ENCODE results near the gene FNDC3B.

FNDC3B gene

DNA sequence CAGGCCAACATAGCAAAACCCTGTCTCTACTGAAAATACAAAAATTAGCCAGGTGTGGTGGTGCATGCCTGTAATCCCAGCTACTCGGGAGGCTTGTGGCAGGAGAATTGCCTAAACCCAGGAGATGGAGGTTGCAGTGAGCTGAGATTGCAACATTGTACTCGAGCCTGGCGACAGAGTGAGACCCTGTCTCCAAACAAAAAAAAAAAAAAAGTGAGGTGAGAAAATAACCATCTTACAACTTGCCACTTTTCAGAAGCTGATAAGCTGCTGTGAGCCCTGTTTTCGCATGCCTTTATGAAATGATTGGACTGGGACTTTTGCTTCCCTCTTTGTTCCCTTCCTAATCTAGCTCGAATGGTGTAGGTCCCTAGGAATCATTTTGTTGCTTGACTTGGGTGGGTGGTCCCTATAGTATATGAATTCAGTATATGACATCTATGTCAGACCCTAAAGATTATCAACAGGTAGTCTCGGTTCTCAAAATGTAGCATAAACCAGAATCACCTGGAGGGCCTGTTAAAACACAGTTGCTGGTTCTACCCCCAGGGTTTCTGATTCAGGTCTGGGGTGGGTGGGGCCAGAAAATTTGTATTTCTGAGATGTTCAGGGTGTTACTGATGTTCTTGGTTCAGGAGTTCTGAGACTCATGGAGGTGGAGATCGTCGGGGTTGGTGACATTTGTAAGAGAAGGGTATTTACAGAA, 107.9 kb downstream of the FNDC3B start:
- no peak for DNase-seq (ENCODE audit: extremely low read depth in 1 of 2, low read depth in 1 of 2)

DNA sequence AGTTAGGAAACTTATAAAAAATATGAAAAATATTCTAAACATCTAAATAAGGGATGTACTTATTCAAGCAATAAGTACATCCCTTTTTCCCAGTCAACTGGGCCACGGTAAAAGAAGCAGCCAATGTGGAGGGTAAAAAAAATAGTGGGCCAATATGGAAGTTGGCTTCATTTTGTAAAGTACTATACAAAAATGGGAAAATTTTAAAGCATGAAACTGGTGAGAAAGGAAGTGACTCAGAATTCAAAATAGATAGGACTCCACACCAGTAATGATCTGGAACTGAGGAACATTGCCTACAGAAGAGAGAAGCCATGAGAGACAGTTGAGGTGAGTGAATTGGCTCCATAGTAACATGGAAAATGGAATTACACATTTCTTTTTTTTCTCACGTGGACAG, 108.9 kb downstream of the FNDC3B start:
- DNase-seq (ENCODE audit: extremely low read depth in 1 of 2, low read depth in 1 of 2): no peak

DNA sequence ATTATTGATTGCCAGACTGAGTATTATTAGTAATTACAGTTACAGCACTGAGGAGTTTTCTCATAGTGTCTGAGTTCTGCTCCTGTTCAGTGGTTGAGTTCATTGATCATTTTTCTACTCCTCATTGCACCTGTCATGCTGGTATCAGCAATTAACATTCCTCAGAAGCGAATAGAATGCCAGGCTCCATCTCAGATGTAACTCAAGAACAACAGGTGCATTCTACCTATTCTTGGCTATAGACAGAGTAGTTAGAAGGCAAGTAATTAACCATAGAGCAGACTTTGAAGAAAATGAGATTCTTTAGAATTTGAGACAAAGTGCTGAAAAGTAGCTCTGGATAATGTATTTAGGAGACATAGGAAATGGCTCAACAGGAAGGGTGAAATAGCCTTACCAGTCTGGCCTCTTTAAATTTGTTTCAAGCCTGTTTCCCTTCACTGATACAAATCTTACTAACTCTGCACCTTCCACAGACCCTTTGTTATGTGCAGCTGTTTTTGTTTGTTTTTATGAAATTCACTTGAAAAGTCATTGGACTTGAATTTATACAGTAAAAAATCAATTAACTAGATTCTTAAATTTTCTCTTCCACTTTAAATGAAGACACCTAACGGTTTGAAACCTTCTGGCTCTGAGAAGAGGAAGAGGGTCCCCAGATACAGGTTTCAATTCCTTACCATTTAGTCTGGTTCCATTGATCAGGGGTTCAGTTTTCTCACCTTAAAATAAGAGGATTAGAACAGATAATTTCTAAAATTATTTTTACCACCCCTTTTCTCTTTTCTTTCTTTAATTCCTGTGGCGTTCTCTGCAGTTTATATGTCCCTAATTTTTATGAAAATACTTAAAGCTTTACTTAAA, 109.6 kb downstream of the FNDC3B start:
- DNase-seq (ENCODE audit: extremely low read depth in 1 of 2, low read depth in 1 of 2): no peak

DNA sequence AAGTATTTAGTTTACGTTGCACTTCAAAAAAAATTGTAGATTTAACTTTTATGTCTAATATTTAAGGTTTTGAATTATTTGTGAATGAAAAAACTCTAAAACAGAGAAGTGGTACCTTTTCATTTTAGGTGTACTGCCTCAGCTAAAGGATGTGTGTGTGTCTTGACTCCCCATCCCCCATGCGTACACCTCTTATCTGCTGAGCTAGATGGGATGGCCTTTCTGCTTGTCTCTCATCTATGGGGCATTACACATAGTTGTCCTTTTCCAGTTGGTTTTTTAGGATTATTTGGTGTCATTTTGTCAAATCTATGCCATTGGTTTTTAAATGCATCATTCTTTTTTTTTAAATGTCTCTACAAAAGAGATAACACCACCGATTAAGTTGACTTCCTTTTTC, 110.9 kb downstream of the FNDC3B start:
- no peak for DNase-seq (ENCODE audit: extremely low read depth in 1 of 2, low read depth in 1 of 2)

DNA sequence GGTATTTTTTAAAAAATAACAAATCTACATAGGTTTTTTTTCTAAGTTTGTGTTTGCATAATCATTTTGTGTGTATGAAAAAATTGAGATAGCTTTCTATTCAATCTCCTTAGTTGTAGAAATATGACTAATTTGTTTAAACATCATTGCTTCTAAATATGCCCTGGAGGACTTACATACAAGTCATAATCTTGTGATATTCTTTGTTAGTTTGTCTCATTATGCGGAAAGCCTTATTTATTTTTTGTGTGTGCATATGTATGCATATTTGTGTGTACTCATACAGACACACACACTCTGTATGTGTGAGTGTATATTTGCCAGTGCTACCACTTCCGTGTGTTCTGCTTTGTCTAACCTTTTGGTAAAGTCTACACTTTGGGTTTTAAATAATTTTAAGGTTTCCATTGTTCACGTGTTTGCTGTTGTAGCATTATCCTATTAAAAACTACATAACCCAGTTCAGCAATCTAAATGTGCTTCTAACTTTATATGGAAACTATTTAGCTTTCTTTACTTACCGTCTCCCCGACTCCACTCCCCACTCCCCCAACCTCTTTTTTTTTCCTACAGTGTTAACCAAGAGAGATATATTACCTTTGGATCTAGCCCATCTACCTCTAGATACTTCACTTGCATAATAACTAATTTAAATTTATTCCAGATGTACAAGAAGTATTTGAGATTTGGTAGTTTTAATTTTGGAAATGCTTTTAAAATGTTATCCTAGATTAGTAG, 111.7 kb downstream of the FNDC3B start:
- DNase-seq (ENCODE audit: extremely low read depth in 1 of 2, low read depth in 1 of 2): no peak

DNA sequence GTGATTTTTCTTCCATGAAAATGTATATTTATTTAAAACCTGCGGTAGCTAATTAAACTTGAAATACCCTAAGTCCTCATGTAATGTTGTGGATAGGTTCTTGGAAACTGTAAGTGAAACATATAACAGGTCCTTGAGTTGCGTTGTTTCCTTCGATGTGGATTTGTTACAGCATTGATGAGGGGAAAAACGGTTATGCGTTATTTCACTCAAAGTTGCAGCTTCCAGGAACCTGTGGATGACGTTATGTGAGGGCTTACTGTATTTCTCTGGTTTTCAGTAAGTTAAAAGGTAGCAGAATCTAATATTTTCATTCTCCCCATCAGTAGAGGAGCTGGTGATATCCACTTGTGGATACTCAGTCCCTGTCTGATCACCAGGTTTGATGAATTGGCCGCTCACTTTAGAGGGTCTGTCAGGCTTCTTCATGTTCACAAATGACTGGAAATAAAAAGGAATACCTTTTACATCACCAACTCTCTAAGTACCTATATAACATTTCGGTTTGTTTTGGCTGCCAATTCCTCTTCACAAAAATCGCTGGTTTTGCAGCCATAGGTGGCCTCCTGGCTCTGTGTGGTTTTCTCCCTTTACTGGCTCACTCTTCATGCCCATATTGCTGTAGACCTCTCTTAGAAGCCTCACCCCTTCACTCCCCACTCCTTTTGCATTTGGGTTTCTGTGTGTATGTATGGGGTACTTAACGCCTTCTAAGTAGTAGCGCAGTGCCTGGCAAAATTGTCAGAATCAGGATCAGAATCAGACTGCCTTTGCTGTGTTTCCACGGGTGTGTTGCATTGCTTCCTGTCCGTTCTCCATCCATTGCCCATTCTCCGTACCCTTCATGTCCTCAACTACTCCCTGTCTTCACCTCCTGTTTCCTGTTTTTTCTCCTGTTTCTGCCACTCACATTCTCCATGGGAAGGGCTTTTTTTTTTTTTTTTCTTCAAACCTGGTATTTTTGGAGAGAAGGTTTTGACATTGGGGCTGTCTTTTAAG, 112.6 kb downstream of the FNDC3B start:
- no peak for DNase-seq (ENCODE audit: extremely low read depth in 1 of 2, low read depth in 1 of 2)

DNA sequence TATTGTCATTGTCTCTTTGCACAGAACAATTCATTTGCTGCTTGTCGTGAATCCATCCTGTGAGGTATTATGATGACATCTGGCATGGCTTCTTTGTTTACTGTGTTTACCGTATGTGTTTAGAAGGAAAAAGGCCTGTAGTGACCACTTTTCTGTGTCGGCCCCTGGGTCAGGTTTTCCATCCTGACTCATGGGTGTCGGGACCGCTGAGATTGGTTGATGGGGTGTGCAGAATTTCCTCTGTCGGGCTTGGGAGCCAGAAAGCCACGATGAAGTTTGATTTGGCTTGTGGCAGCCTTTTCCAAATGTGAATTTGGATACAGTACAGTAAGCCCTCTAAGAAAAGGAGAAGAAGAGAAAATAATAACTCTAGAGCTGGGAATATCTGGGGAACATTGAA, 113.5 kb downstream of the FNDC3B start:
- no peak for DNase-seq (ENCODE audit: extremely low read depth in 1 of 2, low read depth in 1 of 2)

DNA sequence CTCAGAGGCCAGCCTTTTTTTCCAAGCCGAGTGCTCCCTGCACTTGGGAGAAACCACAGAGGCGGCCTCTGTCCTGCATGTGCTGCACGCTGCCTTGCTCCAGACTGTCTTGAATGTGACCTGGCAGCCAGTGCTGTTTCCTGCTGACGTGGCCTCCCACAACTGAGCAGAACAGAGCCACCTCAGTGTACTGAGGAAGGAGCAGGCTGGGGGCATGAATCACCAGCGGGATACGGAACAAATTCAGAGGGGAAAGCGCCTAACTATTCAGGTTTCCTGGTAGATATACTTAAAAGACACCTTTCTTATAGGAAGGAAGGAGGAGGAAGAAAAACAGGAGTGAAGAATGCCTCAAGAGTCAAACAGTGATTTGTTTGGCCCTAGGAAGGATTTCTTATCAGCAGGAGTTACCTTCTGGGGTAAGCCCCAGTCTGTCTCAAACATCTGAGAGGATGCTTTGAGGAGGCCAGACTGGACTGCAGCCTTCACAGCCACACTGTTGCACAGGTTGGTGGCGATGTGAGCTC, 114.0 kb downstream of the FNDC3B start:
- DNase-seq (ENCODE audit: extremely low read depth in 1 of 2, low read depth in 1 of 2): no peak

DNA sequence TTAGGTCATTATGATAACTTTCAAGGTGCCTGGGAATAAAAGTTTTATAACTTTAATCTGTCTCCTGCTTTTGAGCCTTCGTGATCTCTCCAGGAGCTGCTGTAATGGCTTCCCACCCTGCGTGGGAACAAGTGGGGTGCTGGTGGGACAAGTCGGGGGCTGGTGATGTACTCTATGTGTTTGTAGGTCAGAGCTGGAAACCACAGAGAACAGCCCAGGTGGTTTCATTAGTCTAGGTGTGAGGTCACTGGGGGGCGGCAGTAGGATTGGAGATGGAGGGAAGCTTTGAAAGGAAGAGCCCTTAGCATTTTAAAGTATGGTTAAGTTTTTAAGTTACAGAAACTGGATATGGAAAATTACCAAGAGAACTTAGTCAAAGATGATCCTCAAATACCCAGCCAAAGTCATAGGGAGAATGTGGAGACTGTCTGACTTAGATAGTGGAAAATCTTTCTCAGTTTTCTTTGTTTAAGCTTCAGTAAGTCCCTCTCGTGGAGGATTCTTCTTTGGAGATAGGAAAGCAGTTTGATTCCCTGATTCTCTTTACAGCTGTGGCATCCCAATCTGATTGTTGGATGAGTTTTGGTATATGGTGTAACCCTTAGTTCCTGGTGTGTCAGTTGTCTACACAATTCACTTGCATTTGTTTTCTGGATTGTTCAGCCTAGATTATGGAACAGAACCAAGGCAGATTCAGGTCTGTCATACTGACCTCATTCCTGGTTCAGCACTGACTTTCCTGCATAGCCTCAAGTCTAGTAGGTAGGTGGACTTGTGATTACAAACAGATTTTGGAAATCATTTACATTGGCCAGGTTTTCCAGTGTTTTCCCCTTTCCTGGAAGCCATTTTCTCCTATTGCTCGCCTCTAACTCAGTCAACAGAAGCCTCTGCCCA, 115.6 kb downstream of the FNDC3B start:
- no peak for DNase-seq (ENCODE audit: extremely low read depth in 1 of 2, low read depth in 1 of 2)

DNA sequence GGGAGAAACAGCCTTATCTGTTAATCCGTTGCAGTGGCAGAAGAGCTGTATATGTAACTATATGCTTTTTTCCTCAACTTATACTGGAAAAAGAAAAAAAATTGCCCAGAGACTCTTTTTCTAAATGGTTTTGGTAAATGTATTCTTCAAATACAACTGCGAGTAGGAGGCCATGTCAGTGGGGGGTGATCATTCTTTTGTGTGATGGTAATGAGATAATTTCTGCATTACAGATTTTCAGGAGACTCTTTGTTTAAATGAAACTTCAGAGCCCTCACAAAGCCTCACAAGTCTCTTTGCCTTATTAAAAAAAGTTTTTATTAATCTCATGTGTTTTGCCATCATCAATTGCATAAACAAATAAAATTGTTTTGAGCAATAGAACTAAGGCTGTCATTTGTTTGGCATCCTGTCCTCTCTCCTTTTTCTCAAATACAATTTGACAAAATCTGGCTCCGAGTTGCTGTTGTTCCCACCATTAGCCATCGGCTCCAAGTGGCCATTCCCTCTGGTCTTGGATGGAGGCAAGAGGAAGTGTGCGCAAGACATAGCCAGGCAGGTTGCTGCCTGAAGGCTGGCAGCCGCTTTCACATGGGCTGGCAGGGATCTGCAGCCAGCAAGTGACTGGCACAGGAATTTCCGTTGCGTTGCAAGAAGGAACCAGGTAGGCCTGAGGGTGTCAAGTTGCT, 116.7 kb downstream of the FNDC3B start:
- DNase-seq (ENCODE audit: extremely low read depth in 1 of 2, low read depth in 1 of 2): no peak

DNA sequence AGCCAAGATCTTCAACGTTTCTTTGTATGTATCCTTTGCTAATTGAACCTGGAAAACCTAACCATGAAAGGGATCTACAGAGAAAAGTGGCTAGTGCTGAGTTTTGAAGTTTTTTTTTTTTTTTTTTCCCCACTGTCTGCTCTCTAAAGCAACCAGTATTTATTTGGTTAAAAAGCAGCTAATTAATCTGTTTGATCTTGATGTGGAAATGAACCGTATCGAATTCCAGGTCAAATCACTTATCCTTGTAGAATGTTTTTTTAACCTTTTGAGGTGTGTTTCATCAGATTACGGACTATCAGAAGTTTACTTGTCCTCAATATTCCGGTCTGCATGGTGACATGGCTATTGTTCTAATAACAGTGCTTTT, 117.2 kb downstream of the FNDC3B start:
- DNase-seq (ENCODE audit: extremely low read depth in 1 of 2, low read depth in 1 of 2): no peak

DNA sequence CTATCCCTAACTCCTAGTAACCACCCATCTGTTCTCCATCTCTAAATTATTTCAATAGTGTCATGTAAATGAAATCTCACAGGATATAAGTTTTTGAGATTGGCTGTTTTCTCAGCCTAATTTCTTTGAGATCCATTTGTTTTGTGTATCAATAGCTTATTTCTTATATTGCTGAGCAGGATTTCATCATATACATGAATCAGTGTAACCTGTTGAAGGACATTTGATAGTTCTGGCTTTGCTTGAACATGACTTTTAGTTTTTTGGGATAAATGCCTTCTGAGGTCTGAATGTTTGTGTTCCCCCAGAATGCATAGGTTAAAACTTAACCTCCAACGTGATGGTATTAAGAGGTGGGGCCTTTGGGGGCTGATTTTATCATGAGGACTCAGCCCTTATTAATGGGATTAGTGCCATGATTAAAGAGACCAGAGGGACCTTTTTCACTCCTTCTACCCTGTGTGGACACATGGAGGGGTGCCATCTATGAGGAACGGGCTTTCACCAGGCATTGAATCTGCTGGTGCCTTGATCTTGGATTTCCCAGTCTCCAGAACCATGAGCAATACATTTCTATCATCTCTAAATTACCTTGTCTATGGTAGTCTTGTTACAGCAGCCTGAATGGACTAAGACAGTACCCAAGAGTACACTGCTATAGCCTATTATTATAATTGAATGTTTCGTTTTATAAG, 118.3 kb downstream of the FNDC3B start:
- DNase-seq (ENCODE audit: extremely low read depth in 1 of 2, low read depth in 1 of 2): no peak

DNA sequence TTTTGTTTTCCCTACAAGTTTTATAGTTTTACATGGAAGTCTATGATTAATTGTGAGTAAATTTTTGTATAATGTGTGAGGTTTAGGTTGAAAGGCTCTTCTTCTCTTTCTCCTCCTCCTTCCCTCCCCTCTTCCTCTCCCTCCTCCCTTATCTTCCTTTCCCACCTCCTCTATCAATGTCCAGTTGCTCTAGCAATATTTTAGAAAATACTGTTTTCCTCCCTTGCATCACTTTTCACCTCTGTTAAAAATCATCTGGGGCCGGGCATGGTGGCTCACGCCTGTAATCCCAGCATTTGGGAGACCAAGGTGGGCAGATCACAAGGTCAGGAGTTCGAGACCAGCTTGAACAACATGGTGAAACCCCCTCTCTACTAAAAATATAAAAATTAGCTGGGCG, 119.4 kb downstream of the FNDC3B start:
- no peak for DNase-seq (ENCODE audit: extremely low read depth in 1 of 2, low read depth in 1 of 2)

DNA sequence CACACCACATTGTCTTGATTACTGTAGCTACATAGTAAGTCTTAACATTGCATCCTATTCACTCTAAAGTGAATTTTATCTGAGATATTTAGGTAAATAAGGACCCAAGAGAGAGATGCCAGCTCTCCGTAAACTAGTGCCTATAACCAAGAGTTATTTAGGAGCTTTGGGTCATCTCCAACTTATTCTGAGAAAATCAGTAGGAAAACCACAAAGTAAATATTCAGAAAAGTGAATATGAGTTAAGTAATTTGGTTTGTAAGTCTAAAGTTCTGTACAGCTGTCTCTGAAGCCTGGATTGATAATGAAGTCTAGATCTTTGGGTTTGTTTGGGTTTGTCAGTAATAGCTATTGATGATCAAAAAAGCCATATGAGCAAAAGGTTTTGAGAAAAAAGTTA, 120.0 kb downstream of the FNDC3B start:
- no peak for DNase-seq (ENCODE audit: extremely low read depth in 1 of 2, low read depth in 1 of 2)

DNA sequence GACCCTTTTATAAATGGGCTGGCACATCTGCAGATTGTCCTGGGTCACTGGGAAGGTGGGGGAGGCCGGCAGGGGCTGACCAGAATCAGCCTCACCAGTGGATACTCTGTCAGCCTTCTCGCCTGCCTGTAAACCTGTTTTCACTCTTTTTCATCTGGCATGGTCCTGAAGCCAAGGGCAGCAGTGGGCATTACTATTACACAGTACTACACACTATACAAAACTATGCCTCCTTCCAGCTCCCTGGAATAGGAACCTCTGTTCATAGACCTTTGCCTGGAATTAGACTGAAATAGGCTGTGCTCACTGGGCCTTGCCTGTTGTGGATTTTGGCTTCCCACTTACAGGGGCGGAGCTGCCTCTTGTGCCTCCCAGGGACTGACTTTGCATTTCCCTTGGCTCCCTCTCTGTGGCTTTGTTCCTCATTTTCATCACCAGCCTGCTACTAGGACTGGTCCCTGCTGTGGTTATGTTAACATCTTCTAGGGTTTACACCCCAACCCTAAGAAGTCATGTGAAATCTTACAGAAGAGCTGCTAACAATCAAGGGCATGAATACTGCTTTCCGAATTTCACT, 120.7 kb downstream of the FNDC3B start:
- no peak for DNase-seq (ENCODE audit: extremely low read depth in 1 of 2, low read depth in 1 of 2)

DNA sequence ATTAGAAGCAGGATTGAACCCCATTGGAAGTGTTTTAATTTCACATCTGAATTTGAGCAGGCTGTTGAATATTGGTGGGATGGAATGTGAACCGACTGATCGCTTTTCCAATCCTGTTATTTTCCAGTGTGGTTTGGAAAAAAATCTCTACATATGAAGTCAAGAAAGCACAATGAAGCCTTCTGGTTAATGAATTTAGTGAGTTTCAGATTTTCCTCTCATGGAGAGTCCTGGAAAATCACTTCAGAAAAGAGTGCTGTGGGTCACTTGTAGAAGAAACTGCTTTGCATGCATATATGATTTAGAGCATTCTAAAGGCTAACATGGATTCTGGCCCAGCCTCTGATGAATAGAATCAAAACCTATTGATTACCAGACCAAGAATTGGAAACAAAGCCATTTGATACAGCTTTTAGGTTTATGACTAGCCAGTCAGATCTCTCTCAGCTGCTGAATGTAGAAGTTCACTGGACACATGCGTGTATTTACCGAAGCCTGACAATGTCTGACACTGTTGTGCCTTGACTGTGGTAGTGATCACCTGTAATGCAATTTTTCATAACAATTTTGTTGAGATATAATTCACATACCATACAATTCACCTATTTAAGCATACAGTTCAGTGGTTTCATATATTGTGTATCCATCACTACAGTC, 121.9 kb downstream of the FNDC3B start:
- DNase-seq (ENCODE audit: extremely low read depth in 1 of 2, low read depth in 1 of 2): no peak

DNA sequence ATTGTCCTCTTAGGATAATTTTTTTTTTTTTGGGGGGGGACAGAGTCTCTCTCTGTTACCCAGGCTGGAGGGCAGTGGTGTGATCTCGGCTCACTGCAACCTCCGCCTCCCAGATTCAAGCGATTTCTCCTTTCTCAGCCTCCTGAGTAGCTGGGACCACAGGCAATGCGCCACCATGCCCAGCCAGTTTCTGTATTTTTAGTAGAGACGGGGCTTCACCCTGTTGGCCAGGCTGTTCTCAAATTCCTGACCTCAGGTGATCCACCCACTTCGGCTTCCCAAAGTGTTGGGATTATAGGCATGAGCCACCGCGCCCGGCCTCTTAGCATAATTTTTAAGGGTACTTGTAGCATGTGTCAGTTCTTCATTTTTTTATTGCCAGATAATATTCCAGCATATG, 122.6 kb downstream of the FNDC3B start:
- no peak for DNase-seq (ENCODE audit: extremely low read depth in 1 of 2, low read depth in 1 of 2)

All from activated CD8-positive, alpha-beta memory T cell treated with anti-CD3 and anti-CD28 coated beads for 1 hour (primary cell).